ENCODE results near the gene EEF1G.

- TF ChIP-seq GATA3 (IDR thresholded peaks at IDR 0.05; ENCODE audit: low read depth, low read length): no peak
- TF ChIP-seq GATA2 (IDR thresholded peaks at IDR 0.05; ENCODE audit: low read depth, low read length): no peak
Measured at GRCh38 chr11:62546244-62546928, 27.3 kb downstream of the EEF1G start, which contains the start of gene AHNAK.

Data from SH-SY5Y (cell line).